D341Med (cell line): ENCODE data around the gene PTTG2.

ENCODE experiments used
- DNase-seq: peaks from one replicate; pipeline ENCODE4 v3.0.0; 2012; ENCODE audit warnings: low spot score

Gene PTTG2

DNA sequence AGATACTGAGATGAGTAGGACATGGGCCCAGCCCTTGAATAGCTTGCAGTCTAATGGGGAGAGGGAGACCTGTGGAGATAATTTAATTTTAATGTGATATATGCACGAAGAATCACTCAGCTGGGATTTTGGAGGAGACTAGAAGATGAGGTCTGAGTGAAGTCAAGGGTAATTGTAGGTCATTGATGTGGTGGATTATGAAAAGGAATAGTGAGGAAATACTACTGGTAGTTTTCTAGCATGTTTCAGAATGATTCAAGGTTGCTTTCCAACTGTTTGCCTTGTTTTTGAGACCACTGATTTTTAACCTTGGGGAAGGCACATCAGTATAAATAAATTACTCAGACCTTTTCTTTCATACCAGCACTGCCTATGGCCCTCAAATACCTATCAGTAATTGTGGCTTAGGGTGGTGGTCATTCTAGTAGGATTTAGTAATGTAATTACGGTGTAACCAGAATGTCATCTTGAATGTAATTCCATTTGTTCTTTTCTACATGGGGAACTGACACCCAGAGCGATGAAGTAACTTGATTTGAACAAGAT lies 25.6 kb downstream of the PTTG2 start:
- no peak for DNase-seq

DNA sequence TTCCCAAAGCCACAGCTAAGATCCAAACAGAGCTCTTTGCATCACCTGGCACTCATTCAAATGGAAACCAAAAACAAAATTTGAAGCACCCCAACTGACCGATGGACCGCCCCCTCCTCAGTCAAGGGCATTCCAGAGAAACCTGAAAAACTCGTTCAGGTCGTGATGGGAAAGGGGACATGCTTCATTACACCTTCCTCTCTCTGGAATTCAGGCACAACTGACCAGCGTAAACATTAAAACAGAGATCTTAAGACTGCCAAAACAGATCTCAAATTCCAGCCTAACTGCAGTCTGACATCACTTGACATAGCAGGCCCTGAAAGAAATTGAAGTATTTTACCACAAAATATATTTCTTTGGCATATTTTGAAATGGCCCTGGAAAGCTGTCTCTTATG lies 28.5 kb downstream of the PTTG2 start:
- DNase-seq, result no peak

DNA sequence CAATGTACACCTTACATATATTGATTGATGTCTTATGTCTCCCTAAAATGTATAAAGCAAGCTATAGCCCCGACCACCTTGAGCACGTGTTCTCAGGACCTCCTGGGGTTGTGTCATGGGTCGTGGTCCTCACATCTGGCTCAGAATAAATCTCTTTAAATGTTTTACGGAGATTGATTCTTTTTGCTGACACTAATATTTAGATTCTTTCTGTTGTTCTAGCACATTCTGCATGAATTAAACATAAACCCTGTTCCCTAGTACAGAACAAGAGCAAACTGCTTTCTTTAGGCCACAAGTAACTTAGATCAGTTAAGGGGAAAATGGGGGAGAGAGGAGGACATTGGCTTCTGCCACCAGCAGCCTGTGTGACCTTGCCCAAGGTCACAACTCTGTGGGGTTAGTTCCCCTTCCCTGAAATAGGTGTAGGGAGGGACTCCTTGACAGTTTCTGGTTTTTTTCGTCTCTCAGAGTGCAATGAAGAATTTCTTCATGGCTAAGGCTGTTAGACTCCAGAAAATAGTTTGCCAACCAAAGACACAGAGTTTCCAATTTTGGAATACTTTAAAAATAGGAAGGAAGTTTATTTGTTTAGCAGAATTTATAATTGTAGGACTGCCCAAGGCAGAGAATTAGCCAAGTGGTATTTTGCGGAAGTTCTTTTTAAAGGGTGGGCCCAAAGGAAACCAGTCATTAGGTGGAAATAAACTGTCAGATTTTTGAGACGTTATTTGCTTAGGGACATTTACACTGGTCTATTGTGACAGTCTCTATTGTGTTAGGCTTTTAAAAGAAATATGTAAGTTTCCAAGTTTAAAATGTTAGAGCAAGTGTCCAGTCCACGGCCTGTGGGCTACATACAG lies 29.4 kb downstream of the PTTG2 start:
- DNase-seq, result no peak

DNA sequence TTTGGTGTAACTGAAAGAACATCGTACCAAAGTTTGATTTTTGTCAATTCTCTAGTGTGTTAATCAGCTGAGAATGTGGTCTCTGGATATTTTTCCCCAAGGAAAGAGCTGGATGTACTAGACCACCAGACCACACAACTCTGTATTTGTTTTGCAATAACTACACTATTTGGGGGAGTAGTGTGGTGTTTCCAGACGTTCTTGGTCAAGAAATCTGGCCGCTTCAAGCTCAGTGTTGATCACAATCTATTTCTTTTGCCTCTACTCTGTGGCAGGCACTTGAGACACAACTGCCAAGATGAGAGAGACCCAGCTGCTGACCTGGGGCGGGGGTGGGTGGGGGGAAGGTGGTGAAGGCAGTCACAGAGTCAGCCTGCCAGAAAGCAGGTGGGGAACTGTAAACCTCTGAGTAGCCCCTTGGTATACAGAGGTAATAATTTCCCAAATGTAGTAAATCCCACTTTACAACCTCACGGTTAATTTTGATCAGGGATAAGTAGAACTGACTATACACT lies 30.6 kb downstream of the PTTG2 start:
- no peak for DNase-seq

DNA sequence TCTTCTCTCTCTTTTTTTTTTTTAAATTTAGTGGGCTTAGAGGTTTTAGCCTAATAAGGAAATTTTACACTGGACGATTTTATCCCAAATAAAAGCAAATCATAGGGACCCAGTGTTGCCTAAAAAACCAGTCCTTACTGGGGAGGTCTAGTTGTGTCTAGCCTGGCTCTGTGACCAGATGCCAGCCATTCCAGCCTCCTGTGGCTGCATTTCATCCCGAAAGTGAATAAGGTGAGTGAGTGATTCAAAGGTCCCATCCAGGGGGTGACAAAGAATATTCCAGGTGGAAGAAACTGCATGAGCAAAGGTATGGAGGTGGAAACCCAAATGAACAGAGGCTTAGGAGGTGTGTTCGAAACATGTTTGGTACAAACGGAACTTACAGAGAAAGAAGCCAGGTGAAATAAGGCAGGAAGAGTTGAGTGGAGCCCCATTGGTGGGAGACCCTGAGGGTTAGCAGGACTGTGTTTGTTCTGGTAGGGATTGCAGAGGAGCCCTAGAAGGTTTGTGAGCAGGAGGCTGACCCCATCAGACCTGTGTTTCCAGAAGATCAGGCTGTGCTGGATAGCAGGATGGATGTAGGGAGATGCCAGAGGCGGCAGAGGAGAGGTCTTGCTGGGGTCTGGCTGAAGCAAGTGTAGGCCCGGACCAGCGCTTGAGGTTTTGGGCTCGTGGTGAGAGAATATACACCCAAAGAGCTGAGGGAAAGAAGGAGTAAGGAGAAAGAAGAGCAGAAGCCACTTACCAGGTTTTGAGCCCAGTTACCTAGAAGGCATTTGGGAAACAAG lies 31.6 kb downstream of the PTTG2 start:
- DNase-seq, result no peak

DNA sequence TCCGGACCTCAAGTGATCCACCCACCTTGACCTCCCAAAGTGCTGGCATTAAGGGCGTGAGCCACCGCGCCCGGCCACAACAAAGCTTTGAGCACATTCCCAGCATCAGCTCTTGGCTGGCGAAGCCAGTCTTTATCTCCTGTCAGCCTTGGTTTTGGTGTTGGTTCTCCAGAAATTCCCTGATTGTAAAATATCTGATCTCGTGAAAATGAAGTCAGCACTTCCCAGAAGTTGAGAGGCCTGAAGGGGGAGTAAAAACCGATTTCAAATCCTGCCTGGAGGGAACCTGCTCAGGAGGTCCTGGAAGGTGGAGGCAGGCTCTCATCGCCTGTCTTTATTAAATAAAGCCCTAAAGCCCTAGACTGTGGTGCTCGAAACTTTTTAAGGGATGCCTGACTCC lies 33.6 kb downstream of the PTTG2 start:
- DNase-seq, result no peak

DNA sequence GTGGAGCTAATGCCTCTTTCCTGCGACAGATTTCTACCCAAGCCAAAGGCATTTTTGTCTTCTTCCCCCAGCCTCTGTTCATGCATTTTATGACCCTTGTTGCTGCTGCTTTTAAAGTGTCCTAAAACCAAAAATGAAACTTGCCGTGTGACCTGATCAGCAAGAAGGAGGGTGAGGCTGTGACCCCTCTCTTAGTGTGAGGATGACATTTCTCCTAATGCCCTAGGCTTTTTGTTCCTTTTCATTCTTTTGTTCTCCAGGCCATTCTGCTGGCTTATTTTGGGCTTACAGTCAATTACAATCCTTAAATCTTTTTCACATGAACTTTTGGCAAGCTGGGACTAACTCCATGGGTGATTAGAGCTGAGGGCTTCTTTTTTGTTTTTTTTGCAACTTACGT lies 34.4 kb downstream of the PTTG2 start:
- no peak for DNase-seq

DNA sequence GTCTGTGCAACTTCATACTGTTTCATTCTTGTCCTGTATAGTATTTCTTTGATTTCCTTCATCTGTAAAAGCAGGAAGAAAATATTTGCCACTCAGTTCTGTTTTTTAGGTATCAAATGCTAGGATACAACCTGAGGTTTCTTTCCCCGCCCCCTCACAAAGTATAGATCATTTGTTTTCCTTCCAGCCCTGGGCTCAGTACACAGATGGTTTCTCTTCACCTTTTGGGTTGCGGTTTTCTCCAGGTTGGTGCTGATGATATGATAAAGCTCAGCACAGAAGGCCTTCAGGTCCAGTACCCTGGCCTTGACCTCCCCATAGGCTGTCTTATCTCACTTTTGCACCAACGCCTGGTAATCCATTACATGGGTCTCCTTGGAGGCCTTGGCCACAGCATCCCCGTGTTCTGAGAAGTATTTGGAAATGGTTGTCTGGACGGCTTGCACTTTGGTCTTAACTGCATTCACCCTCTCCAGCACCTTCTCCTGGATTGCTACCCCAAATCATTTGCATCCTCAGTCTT lies 35.2 kb downstream of the PTTG2 start:
- DNase-seq, result no peak

DNA sequence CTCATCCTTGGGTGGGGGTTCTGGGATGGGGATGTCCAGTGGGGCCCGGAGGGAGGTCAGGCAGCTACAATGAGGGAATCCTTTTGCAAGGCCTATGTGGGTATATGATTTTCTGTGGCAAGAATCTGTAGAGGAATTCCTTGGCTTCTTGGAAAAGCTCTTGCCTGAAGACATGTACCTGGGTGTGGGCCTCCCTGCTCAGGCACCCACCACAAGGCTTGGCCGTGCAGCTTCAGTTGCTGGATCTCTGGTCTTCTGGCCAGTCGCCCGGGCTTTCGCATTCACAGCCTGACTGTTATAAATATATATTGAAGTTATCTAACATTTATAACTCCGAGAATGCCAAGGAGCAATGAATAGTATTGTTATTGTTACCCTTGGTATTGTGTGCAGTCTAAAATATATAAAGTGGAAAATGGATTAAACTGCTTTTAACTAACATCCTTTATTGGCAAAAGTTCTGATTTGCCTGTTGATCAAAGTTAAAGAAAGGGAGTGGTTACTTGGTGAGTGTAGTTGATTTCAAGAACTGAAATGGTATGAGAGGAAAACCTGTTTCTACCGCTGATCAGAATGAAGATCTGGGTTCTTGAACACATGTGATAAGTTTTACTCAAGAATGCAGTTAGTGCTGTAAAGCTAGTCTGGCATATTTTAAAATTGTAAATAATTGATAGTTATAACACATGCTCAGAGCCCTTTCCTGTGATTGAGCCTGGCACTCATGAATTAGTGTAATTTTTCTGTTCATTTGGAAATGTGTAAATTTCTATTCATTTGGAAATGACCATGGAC lies 36.0 kb downstream of the PTTG2 start:
- no peak for DNase-seq

DNA sequence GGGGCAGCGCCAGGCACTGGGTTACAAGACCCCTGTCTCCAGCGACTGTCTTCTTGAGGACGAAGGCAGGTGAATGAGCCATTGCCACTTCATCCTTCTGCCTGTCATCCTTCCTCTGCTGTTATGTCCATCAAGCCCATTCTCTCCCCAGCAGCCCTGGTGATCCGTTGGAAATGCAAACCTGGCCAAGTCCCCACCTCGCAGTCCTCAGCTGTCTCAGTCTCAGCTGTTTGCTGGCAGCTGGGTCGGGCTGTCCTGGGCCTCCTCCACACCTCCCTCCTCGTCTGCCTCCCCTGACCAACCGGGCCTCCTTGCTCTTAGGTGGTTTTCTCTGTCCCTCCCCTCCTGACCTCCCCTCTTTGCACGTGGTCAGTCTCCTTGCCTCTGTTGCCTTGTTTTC lies 38.0 kb downstream of the PTTG2 start:
- DNase-seq, result no peak

DNA sequence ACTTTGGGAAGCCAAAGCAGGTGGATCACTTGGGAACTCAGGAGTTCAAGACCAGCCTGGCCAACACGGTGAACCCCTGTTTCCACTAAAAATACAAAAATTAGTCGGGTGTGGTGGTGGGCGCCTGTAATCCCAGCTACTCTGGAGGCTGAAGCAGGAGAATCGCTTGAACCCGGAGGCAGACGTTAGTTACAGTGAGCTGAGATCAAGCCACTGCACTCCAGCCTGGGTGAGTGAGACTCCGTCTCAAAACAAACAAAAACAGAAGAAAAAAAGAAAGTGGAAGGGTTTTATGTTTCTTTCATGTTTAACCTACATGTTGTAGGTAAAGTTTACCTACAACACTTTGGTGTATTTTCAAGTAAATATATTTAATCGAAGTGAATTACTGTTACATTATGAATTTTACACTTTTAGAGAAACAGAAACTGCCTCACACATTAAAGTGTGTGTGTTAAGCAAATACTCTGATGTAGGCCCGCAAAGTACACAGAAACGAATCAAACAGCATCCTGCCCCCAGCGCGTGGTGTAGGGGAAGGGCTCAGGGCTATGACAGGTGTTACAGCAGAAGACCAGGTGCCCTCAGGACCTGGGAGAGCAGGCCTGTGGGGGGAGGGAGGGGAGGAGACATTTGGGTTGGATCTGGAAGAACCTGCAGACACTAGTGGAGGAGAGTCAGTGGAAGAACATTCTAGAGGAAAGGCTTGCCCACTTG lies 39.0 kb downstream of the PTTG2 start:
- no peak for DNase-seq

DNA sequence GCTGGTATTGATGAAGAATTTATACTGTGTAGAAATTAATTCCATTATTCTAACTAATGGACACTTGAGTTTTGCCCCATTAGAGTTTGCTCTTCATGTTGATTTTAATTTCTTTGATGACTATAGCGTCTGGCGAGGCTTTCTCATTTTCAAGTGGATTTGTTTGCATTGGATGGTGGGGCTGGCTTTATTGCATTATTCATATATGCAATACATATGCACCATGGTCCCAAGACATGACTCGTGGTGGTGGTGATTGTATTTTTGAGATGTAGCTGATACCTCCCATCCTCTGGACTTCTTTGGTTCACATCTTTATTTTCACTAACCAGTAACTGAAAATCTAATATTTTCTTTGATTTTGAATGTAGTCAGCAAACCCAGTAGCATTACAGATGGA lies 39.8 kb downstream of the PTTG2 start:
- no peak for DNase-seq

DNA sequence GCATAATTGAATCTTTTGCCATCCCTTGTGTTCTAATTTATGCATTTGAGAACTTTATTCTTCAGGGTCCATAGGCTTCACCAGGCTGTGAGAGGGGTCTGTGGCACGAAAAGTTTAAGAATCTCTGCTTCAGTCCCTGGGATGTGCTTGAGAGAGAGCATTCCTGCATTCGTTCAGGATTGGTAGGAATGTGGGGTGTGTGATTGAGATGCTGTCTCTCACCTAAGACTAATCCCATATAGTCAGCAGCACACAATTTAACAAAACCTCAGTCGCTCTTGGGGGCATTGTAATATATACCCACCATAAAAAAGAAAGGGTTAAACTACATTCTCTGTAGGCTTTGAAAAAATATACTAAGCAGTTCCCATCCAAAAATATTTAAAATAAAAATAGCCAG lies 41.7 kb downstream of the PTTG2 start:
- no peak for DNase-seq

DNA sequence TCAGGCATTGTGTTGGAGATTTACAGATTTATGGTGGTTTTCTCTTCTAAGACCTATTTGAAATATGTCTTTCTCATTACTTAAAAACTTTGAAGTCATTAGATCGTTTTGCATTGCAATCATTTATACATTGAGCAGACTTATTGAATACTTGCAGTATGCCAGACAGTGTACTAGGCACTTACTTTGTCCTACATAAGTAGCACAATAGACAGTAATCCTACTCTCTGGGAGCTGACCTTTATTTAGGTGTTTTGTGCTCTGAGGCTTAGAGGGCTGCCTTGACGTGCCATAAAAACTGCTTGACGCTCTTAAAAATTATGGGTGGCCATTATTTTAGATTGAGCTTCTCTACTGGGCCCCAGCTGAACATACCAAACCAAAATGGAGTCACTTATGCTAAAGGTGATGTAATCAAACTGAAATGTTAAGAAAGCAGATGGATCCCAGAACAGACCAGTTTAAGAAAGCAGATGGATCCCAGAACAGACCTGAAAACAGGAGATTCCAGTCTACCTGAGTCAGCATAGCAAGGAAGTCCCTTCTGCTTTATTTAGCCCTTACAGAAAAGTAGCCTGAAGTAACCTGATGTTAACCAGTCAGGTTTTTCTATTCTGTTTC lies 42.4 kb downstream of the PTTG2 start:
- DNase-seq, result no peak

DNA sequence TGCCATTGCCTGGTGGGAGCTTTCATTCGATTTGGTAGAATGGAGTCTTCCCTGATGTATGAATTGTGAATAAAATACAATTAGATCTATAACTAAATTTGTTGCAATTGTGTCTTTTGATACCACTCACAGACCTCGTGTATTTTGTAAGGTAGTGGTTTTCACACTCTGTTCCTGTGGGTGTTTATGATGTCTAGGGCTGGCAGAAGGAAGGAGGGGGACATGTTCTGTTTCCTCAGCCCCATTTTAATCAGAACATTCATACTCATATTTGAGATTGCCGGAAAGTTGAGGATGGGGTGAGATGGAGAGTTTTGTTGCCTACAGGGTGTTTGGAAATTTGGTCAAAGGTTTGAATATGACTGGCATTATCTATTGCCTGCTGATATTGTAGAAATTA lies 42.9 kb downstream of the PTTG2 start:
- no peak for DNase-seq

DNA sequence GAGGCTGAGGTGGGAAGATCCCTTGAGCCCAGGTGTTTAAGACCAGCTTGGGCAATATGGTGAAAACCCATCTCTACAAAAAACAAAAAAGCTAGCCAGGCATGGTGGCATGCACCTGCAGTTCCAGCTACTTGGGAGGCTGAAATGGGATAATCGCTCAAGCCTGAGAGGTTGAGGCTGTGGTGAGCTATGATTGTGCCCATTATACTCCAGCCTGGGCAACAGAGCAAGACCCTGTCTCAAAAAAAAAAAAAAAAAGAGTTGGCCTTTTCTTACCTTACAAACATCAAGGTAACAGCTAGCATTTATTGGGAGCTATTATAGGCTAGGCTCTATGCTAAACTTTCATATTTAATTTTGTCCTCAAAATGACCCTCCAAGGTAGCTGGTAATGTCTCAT lies 43.4 kb downstream of the PTTG2 start:
- DNase-seq, result no peak

DNA sequence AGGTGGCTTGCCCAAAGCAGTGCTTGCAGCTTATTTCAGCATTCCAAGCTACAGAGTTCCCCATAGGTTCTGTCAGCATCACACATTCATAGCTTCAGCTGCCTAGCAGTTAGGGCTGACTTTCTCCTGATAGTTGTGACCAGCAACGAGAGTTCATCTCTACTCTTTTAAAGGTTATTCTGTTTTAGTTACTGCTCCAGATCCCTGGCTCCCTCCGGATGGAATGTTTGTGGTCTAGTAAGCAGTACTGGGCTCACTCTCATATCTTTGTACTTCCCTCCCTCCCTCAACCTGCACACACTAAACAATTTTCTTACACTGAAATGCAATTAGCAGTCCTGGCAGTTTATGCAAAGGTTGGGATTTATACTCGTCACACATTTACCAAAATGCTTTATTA lies 43.9 kb downstream of the PTTG2 start:
- no peak for DNase-seq

DNA sequence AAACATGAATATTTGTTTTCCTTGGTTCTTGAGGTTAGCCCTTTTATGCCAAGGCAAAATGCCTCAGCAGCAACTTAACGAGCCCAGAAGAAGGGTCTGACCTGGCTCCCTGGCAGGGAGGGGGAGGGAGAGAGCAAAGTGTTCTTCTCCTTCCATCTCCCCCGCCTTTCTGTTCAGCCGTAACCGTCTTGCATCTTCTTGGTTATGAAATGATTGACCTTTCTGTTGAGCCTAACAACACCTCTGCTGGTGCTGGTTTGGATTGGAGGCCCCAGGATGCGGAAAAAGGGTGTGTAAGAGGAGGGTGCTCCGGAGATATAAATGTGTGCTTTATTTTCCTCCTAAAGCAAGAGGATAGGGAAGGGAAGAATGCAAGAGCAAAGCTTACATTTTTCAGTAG lies 44.7 kb downstream of the PTTG2 start:
- DNase-seq, result no peak

DNA sequence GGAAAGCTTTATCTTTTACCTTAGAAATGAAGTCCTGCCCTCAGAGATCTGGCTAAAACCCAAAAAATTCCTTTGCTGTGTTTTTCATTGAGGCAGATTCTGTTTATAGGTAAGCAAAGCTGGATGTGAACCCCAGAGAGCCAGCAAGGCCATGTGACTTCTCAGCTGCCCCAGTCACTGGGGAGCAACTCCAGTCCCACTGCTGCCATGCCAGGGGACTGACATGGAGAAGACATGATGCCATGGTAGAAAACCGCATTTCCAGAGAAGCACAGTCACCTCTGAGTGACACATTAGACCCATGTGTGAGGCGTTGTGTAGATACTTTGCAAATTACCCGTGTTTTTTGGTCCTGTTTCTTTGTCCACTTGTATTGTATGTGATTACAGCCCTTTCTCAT lies 45.4 kb downstream of the PTTG2 start:
- DNase-seq, result no peak

DNA sequence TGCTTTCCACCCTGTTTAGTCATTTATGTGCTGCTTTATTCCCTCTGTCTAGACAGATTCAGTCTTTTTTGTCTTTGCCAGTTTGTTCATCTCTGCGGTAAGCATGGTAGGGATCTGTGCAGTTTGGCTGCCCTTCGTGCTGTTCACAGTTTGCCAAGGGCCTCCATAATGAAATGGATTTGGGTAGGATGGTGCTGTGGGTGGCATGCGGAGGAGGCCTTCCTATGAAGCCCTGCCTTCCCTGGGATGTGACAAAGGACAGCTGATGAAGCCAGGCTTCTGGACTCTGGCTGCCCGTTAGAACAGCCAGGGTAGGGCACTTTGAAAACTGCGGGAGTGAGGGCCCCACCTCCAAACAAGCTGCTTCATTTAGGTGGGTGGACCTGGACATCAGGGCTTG lies 47.4 kb downstream of the PTTG2 start:
- no peak for DNase-seq

DNA sequence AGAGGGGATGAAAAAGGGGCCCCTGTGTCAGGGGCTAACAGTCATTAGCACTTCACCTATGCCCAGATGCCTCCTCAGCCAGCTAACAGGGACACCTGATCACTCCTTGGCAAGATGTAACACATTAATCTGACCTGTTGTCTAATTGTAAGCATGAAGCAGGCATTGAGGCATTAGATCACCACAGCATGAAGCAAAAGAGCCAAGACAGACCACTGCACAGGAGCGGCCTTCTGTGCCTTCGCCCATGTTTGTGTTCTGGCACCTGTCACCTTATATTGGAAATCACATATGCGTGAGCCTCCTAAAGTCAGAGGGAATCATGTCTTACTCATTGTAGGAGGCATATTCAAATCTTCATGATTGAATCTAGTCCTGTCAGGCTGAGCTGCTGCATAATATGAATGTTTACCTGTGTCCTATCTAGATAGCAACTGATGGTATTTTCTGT lies 48.4 kb downstream of the PTTG2 start:
- DNase-seq, result no peak
